Measurements from ENCODE around the gene MBIP.

Gene MBIP

GRCh38 chr14:36258241-36258640 lies 62.2 kb downstream of the MBIP start:
- no peak for DNase-seq

- DNase-seq, result no peak
Observed at GRCh38 chr14:36256126-36256801, 64.2 kb downstream of the MBIP start.

- no peak for DNase-seq
Observed at GRCh38 chr14:36254020-36254624, 66.3 kb downstream of the MBIP start.

Data from activated CD4-positive, alpha-beta T cell treated with anti-CD3 and anti-CD28 coated beads, Interleukin-2, amount 50 U/mL, for 4 hours (primary cell).